B cell (primary cell): Measurements from ENCODE around the gene CAMK2B. TPM values are rescaled to one million over a fixed set of nuclear protein-coding genes. Genes with fewer than 3 reads are reported as not detected.

Source experiments
- ATAC-seq: fragments of 200-7000 bp; cut with Tn5 transposase; one replicate; pipeline ENCODE4 v1.10.0; 2021; ENCODE audit warnings: low read depth, mild to moderate bottlenecking, moderate number of reproducible peaks, moderate library complexity
- CTCF ChIA-PET: fragments of 350-600 bp; sonication (Branson Sonifier 250); formaldehyde crosslinking; loops from one replicate; lab custom pipeline; 2021; ENCODE audit warnings: antibody characterized with exemption, inconsistent platforms; lab: Charles Lee
- POLR2A ChIA-PET: fragments of 350-600 bp; sonication (Branson Sonifier 250); formaldehyde crosslinking; loops from one replicate; lab custom pipeline; 2021; ENCODE audit warnings: antibody characterized with exemption; lab: Charles Lee
- DNase-seq: peaks from one replicate; pipeline ENCODE4 v3.0.0; 2013
- H2AFZ ChIP-seq: 2 replicates; pipeline ENCODE4 v1.6.1; 2012; ENCODE audit warnings: mild to moderate bottlenecking, low read depth, low read length; ENCODE audit not compliant: insufficient read depth, poor library complexity, severe bottlenecking
- H3K27ac ChIP-seq, 2 donors: 1 replicate in 1 of 2; 2 replicates in 1 of 2; pipeline ENCODE4 v1.5.1; 2012 to 2013; ENCODE audit warnings: low read length in 2 of 2, mild to moderate bottlenecking in 2 of 2, moderate library complexity in 1 of 2
- H3K27me3 ChIP-seq, 4 experiments: fragments of 200-600 bp in 1 of 4; sonication (generic) in 1 of 4; replicated peaks in 1 of 4; 1 replicate in 2 of 4; 2 replicates in 2 of 4; pipeline versions ENCODE4 v1.6.1 to v1.7.0; 2013 to 2016; ENCODE audit warnings: low read length in 3 of 4, mild to moderate bottlenecking in 2 of 4, mixed read lengths in 1 of 4, moderate library complexity in 1 of 4; ENCODE audit not compliant: insufficient read depth in 4 of 4, control insufficient read depth in 3 of 4; ENCODE audit errors: control extremely low read depth in 1 of 4
- H3K36me3 ChIP-seq, 2 experiments: replicated peaks in 1 of 2; 1 replicate in 1 of 2; 2 replicates in 1 of 2; pipeline versions ENCODE4 v1.6.1 to v1.7.1; 2013; ENCODE audit warnings: low read length in 1 of 2; ENCODE audit not compliant: insufficient read depth in 2 of 2, control insufficient read depth in 1 of 2; ENCODE audit errors: control extremely low read depth in 1 of 2, extremely low read depth in 1 of 2
- H3K4me1 ChIP-seq, 2 donors: fragments of 200-600 bp in 1 of 2; sonication (generic) in 1 of 2; 1 replicate in 1 of 2; 2 replicates in 1 of 2; pipeline versions ENCODE4 v1.5.1 to v1.6.1; 2013 to 2017; ENCODE audit warnings: low read length in 2 of 2; ENCODE audit not compliant: control insufficient read depth in 2 of 2, insufficient read depth in 2 of 2
- H3K4me2 ChIP-seq: replicated peaks from 2 replicates; pipeline ENCODE3; 2012; ENCODE audit warnings: mild to moderate bottlenecking, low read depth, low read length; ENCODE audit not compliant: poor library complexity, severe bottlenecking
- H3K4me3 ChIP-seq, 5 experiments: fragments of 200-600 bp in 1 of 5; sonication (generic) in 1 of 5; 1 replicate in 3 of 5; 2 replicates in 2 of 5; pipeline versions ENCODE4 v1.5.1 to v1.7.0; 2011 to 2016; ENCODE audit warnings: low read length in 4 of 5, mild to moderate bottlenecking in 4 of 5, low read depth in 2 of 5, control low read depth in 1 of 5, moderate library complexity in 1 of 5; ENCODE audit not compliant: insufficient read depth in 1 of 5; ENCODE audit errors: control extremely low read depth in 1 of 5, extremely low read depth in 1 of 5
- H3K79me2 ChIP-seq: fragments of 200-600 bp; sonication (generic); one replicate; pipeline ENCODE4 v1.6.0; 2016; ENCODE audit warnings: low read length; ENCODE audit not compliant: control insufficient read depth, insufficient read depth
- H3K9ac ChIP-seq: fragments of 200-600 bp; sonication (generic); 2 replicates; pipeline ENCODE4 v1.6.1; 2017; ENCODE audit warnings: mild to moderate bottlenecking, low read length, moderate library complexity
- H3K9me3 ChIP-seq, 3 donors: one replicate each; pipeline versions ENCODE4 v1.6.1 to v1.7.1; 2013; ENCODE audit warnings: low read length in 2 of 3; ENCODE audit not compliant: control insufficient read depth in 2 of 3, insufficient read depth in 1 of 3; ENCODE audit errors: control extremely low read depth in 1 of 3
- H4K20me1 ChIP-seq: 2 replicates; pipeline ENCODE4 v1.6.0; 2012; ENCODE audit warnings: mild to moderate bottlenecking, low read length; ENCODE audit not compliant: insufficient read depth, control insufficient read depth, poor library complexity, severe bottlenecking
- H3K27ac Mint-ChIP-seq: one replicate; pipeline ENCODE4 v1.8.0; 2021; ENCODE audit warnings: mixed read lengths
- H3K27me3 Mint-ChIP-seq: one replicate; pipeline ENCODE4 v1.8.0; 2021; ENCODE audit warnings: mixed read lengths
- H3K4me1 Mint-ChIP-seq: one replicate; pipeline ENCODE4 v1.8.0; 2021; ENCODE audit warnings: mixed read lengths
- H3K4me3 Mint-ChIP-seq: one replicate; pipeline ENCODE4 v1.8.0; 2021; ENCODE audit warnings: mixed read lengths
- H3K9me3 Mint-ChIP-seq: one replicate; pipeline ENCODE4 v1.8.0; 2022; ENCODE audit warnings: mixed read lengths; ENCODE audit not compliant: insufficient read depth
- CTCF ChIP-seq: fragments of 200-600 bp; IDR thresholded peaks from one replicate; pipeline ENCODE4 v1.8.0; 2022; ENCODE audit warnings: antibody characterized with exemption, mild to moderate bottlenecking
- EZH2 ChIP-seq: IDR thresholded peaks from 2 replicates; pipeline ENCODE4 v1.6.1; 2012; ENCODE audit warnings: borderline replicate concordance, low read depth, mild to moderate bottlenecking, moderate library complexity, low read length; ENCODE audit not compliant: insufficient read depth, poor library complexity, severe bottlenecking
- WGBS: methylation state at CpG from one replicate; pipeline ENCODE4 v1.1.5; 2013; ENCODE audit warnings: missing lambda C conversion rate; ENCODE audit not compliant: insufficient coverage; 5-methylcytosine and 5-hydroxymethylcytosine counted together
- intact Hi-C: fragments of 100-400 bp; cut with micrococcal nuclease; formaldehyde crosslinking; loops from one replicate; pipeline ENCODE4 v1.10.0; 2022
- polyA plus RNA-seq: library from polyadenylated mRNA; depleted of rRNA; stranded (reverse); fragments of >200 nt; gene quantifications from 2 replicates; pipeline ENCODE4 v1.2.3, GENCODE V29; 2012
- total RNA-seq, 2 donors: library from RNA; stranded (reverse); fragments of 120-200 nt in 1 of 2; gene quantifications; 1 replicate in 1 of 2; 2 replicates in 1 of 2; pipeline versions ENCODE4 v1.2.3 to v1.2.4, GENCODE V29; 2013 to 2022

Gene CAMK2B
- total and polyA plus RNA-seq, 2 donors (not counting 1 experiment from before 2014, with no cell fraction given) = 0.42 TPM; not detected in 1

DNA sequence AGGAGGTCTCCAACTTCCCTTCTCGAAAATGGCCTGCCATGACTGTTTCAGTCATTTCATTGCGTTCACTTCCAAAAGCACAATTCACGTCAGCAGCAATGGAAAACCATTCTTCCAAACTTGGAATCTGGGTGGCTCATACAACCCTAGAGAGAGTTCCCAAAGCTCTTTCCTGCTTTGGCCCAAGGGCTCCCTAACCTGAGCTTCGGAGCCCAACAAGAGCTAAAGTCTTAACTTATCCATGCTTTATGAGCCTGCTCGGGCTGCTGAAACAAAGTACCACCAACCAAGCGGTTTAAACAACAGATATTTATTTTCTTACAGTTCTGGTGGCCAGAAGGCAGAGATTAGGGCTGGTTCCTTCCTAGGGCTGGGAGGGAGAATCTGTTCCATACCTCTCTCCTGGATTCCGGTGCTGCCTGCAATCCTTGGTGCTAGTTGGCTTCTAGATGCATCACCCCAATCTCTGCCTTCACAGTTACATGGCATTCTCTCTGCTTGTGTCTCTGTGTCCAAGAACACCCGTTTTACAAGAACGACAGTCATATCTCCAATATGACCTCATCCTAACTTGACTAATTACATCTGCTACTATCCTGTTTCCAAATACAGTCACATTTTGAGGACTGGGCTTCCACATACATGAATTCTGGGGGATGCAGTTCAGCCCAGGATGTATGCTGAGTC is 33.5 kb downstream of the CAMK2B start:
- TF ChIP-seq CTCF = no peak
- no peak for TF ChIP-seq EZH2
- peaks cover 35% of the 10 kb centered on the region for H3K27me3 Mint-ChIP-seq
- no peak overlapping the region for H3K4me3 Mint-ChIP-seq

DNA sequence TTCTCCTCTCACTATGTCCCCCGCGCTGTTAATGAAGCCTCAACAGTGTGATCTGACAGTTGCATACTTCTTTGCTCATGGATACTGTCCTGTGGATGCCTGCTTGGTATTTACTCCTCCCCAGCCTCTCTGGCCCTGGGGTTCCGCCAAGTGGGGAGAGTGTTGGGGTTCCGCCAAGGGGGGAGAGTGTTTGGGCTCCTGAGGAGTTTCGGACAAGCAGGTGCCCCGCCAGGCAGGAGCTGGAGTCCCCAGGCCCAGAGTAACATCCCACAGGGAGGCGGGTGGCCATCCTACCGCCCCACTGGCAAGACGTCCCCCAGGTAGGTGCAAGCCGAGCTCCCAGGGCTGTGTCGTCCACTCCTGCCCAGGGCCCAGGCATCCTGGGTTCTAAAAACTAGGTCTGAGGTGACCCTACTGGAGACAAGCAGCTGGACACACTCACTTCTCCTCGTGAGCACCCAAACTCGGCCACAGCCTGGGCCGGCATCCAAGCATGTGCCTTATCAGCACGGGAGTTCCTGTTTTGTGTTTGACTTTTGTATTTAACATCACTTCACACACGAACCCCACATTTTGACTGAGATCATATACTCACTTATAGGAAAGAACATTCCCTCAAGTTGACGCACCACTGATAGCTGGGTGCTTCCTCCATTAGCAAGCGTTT is 34.2 kb downstream of the CAMK2B start:
- Histone ChIP-seq H3K9me3 (peaks cover 0 to 5% (median 0%) of the 10 kb centered on the region in 3 donors), H2AFZ (no peak overlapping the region), H3K4me1 (peaks cover 0 to 7% of the 10 kb centered on the region in 2 donors), H3K4me2 (no peak overlapping the region), H3K79me2 (no peaks in the 10 kb centered on the region), H3K4me3 (no peak overlapping the region), H4K20me1 (no peaks in the 10 kb centered on the region), H3K9ac (no peak overlapping the region), H3K27me3 (peaks cover 0 to 24% (median 7%) of the 10 kb centered on the region in 4 experiments), H3K36me3 (no peaks in the 10 kb centered on the region), H3K27ac (no peak overlapping the region)
- ChIA-PET POLR2A (no interaction called here), CTCF (no interaction called here)
- Mint-ChIP-seq H3K27ac (no peak overlapping the region), H3K9me3 (no peaks in the 10 kb centered on the region), H3K27me3 (peaks cover 32% of the 10 kb centered on the region), H3K4me3 (no peak overlapping the region), H3K4me1 (peaks cover 10% of the 10 kb centered on the region)
- 59% methylated on average over 10 of the region's 18 CpGs for WGBS
- intact Hi-C loops = no loop called here
- ATAC-seq (no peak), DNase-seq (no peak)
- TF ChIP-seq CTCF = no peak
- no peak for TF ChIP-seq EZH2

More for the DNA sequence above, 33.5 kb downstream of the CAMK2B start:
- Mint-ChIP-seq H3K9me3 (no peaks in the 10 kb centered on the region), H3K27ac (no peak overlapping the region), H3K4me1 (peaks cover 8% of the 10 kb centered on the region)
- H3K4me2 ChIP-seq = no peak overlapping the region
- ChIA-PET CTCF (no interaction called here), POLR2A (no interaction called here)
- WGBS = 82% methylated on average over 6 of the region's 9 CpGs
- no peak overlapping the region for H3K27ac ChIP-seq
- H2AFZ ChIP-seq = no peak overlapping the region
- peaks cover 0 to 24% (median 7%) of the 10 kb centered on the region in 4 experiments for H3K27me3 ChIP-seq
- intact Hi-C loops = no loop called here
- DNase-seq = no peak
- no peak overlapping the region for H3K4me3 ChIP-seq
- H3K9ac ChIP-seq = no peak overlapping the region
- H3K9me3 ChIP-seq = peaks cover 0 to 5% (median 0%) of the 10 kb centered on the region in 3 donors
- H4K20me1 ChIP-seq = no peaks in the 10 kb centered on the region
- no peak for ATAC-seq
- peaks cover 0 to 6% of the 10 kb centered on the region in 2 donors for H3K4me1 ChIP-seq
- H3K36me3 ChIP-seq = no peaks in the 10 kb centered on the region
- no peaks in the 10 kb centered on the region for H3K79me2 ChIP-seq
